Liver (tissue), 9 donors: ENCODE measurements around the gene MIR17HG. TPM values are rescaled to one million over a fixed set of nuclear protein-coding genes. Genes with fewer than 3 reads are reported as not detected.

ENCODE experiments used
- DNase-seq: peaks from one replicate; pipeline ENCODE4 v3.0.0-alpha.2; 2017; ENCODE audit warnings: low spot score
- H3K27ac ChIP-seq, 2 donors: one replicate each; pipeline ENCODE4 v1.7.0; 2013; ENCODE audit warnings: inconsistent platforms in 2 of 2, low read length in 2 of 2, control low read depth in 1 of 2, low read depth in 1 of 2, mild to moderate bottlenecking in 1 of 2
- H3K27me3 ChIP-seq, 4 donors: one replicate each; pipeline versions ENCODE4 v1.6.1 to v1.7.0; 2013; ENCODE audit warnings: low read length in 3 of 4, inconsistent platforms in 1 of 4, mild to moderate bottlenecking in 1 of 4, moderate library complexity in 1 of 4; ENCODE audit not compliant: control insufficient read depth in 4 of 4, insufficient read depth in 4 of 4
- H3K36me3 ChIP-seq, 4 donors: one replicate each; pipeline versions ENCODE4 v1.6.1 to v1.7.0; 2013; ENCODE audit warnings: low read length in 3 of 4, mild to moderate bottlenecking in 3 of 4, low read depth in 1 of 4, moderate library complexity in 1 of 4; ENCODE audit not compliant: control insufficient read depth in 4 of 4, insufficient read depth in 3 of 4
- H3K4me1 ChIP-seq, 4 donors: one replicate each; pipeline versions ENCODE4 v1.6.1 to v1.7.0; 2013; ENCODE audit warnings: low read length in 3 of 4, mild to moderate bottlenecking in 3 of 4, moderate library complexity in 1 of 4; ENCODE audit not compliant: control insufficient read depth in 4 of 4, insufficient read depth in 4 of 4
- H3K4me3 ChIP-seq, 3 donors: one replicate each; pipeline versions ENCODE4 v1.6.1 to v1.7.0; 2013; ENCODE audit warnings: low read length in 3 of 3, control low read depth in 1 of 3, low read depth in 1 of 3, mild to moderate bottlenecking in 1 of 3
- H3K9ac ChIP-seq, 2 donors: one replicate each; pipeline ENCODE4 v1.7.0; 2013; ENCODE audit warnings: low read length in 2 of 2, mild to moderate bottlenecking in 2 of 2, moderate library complexity in 2 of 2, control low read depth in 1 of 2, low read depth in 1 of 2
- H3K9me3 ChIP-seq, 4 donors: one replicate each; pipeline versions ENCODE4 v1.6.1 to v1.7.0; 2013; ENCODE audit warnings: low read length in 3 of 4; ENCODE audit not compliant: control insufficient read depth in 4 of 4
- CTCF ChIP-seq: fragments of 150-350 bp; IDR thresholded peaks from 2 replicates; pipeline ENCODE4 v1.5.1; 2017; ENCODE audit warnings: improper control_type of control experiment, low read depth, low read length; ENCODE audit not compliant: missing input control
- EGR1 ChIP-seq, 2 donors: IDR thresholded peaks; 2 replicates each; pipeline ENCODE4 v1.6.1; 2016 to 2018; ENCODE audit warnings: antibody characterized with exemption in 2 of 2, low read depth in 2 of 2
- FOXA1 ChIP-seq: IDR thresholded peaks from 2 replicates; pipeline ENCODE4 v1.6.1; 2016; ENCODE audit warnings: antibody characterized with exemption
- FOXA2 ChIP-seq: IDR thresholded peaks from 2 replicates; pipeline ENCODE4 v1.6.1; 2016; ENCODE audit warnings: antibody characterized with exemption
- GABPA ChIP-seq, 2 donors: IDR thresholded peaks in 1 of 2; conservative IDR thresholded peaks in 1 of 2; 2 replicates each; pipeline ENCODE4 v1.6.1; 2016; ENCODE audit warnings: antibody characterized with exemption in 2 of 2, mild to moderate bottlenecking in 1 of 2, moderate library complexity in 1 of 2
- HNF4A ChIP-seq, 2 donors: conservative IDR thresholded peaks; 2 replicates each; pipeline ENCODE4 v1.6.1; 2016; ENCODE audit warnings: antibody characterized with exemption in 2 of 2, mild to moderate bottlenecking in 2 of 2
- HNF4G ChIP-seq: IDR thresholded peaks from 2 replicates; pipeline ENCODE4 v1.6.1; 2016; ENCODE audit warnings: antibody characterized with exemption
- JUND ChIP-seq, 2 donors: IDR thresholded peaks; 2 replicates each; pipeline ENCODE4 v1.6.1; 2016; ENCODE audit warnings: antibody characterized with exemption in 2 of 2
- MAX ChIP-seq: IDR thresholded peaks from 2 replicates; pipeline ENCODE4 v1.6.1; 2016; ENCODE audit warnings: antibody characterized with exemption
- NR2F2 ChIP-seq: IDR thresholded peaks from 2 replicates; pipeline ENCODE4 v1.6.1; 2016; ENCODE audit warnings: antibody characterized with exemption
- RAD21 ChIP-seq, 2 donors: IDR thresholded peaks; 2 replicates each; pipeline ENCODE4 v1.6.1; 2016; ENCODE audit warnings: antibody characterized with exemption in 2 of 2, mild to moderate bottlenecking in 2 of 2
- REST ChIP-seq: IDR thresholded peaks from 2 replicates; pipeline ENCODE4 v1.6.1; 2016; ENCODE audit warnings: antibody characterized with exemption, mild to moderate bottlenecking
- RXRA ChIP-seq, 2 donors: IDR thresholded peaks; 2 replicates each; pipeline ENCODE4 v1.6.1; 2017 to 2018; ENCODE audit warnings: antibody characterized with exemption in 2 of 2, mild to moderate bottlenecking in 1 of 2
- SP1 ChIP-seq: IDR thresholded peaks from 2 replicates; pipeline ENCODE4 v1.6.1; 2018; ENCODE audit warnings: antibody characterized with exemption, mild to moderate bottlenecking
- TAF1 ChIP-seq: conservative IDR thresholded peaks from 2 replicates; pipeline ENCODE4 v1.6.1; 2016; ENCODE audit warnings: antibody characterized with exemption, mild to moderate bottlenecking
- YY1 ChIP-seq: IDR thresholded peaks from 2 replicates; pipeline ENCODE4 v1.6.1; 2016; ENCODE audit warnings: antibody characterized with exemption, mild to moderate bottlenecking
- ZBTB33 ChIP-seq: IDR thresholded peaks from 2 replicates; pipeline ENCODE4 v1.6.1; 2016; ENCODE audit warnings: antibody characterized with exemption
- WGBS: extraction: QIAGEN DNeasy Blood & Tissue Kit; methylation state at CpG from one replicate; pipeline ENCODE4 v1.1.7; 2013; 5-methylcytosine and 5-hydroxymethylcytosine counted together
- polyA plus RNA-seq, 2 donors: library from polyadenylated mRNA; stranded (reverse) in 1 of 2; unstranded in 1 of 2; fragments of 200-250 nt in 1 of 2; fragments of >200 nt in 1 of 2; fragmentation: Nextera tagmentation in 1 of 2; extraction: Ambion mirVana in 1 of 2; gene quantifications; one replicate each; pipeline versions ENCODE4 v1.2.1 to v1.2.3, GENCODE V29; 2013 to 2015
- total RNA-seq, 2 donors: library from RNA; depleted of rRNA; stranded (reverse); fragments of >200 nt; gene quantifications; one replicate each; pipeline ENCODE4 v1.2.3, GENCODE V29; 2014
- donor health status: healthy.
- donor health status: healthy.
- donor health status: healthy.
- donor health status: healthy.
- donor health status: healthy.

MIR17HG gene
- total and polyA plus RNA-seq, 4 donors = 0.27 to 7.7 (median 4.4) TPM

GRCh38 chr13:91323349-91323748 is 24.1 kb upstream of the MIR17HG start:
- Histone ChIP-seq H3K27me3 (no peaks in the 10 kb centered on the region), H3K4me1 (no peaks in the 10 kb centered on the region), H3K27ac (no peak overlapping the region), H3K9me3 (no peaks in the 10 kb centered on the region), H3K36me3 (no peaks in the 10 kb centered on the region), H3K4me3 (no peak overlapping the region), H3K9ac (no peak overlapping the region)
- no peak for TF ChIP-seq RXRA (IDR thresholded peaks at IDR 0.05)
- TF ChIP-seq HNF4A (conservative IDR thresholded peaks at IDR 0.05) = no peak
- no peak for TF ChIP-seq MAX
- no peak for TF ChIP-seq NR2F2
- no peak for TF ChIP-seq ZBTB33
- TF ChIP-seq RAD21 (IDR thresholded peaks at IDR 0.05) = no peak
- TF ChIP-seq YY1 = no peak
- TF ChIP-seq GABPA (IDR thresholded peaks at IDR 0.05 in 1 of 2, conservative IDR thresholded peaks at IDR 0.05 in 1 of 2) = no peak
- no peak for TF ChIP-seq HNF4G
- TF ChIP-seq FOXA2 = no peak
- no peak for TF ChIP-seq REST
- TF ChIP-seq TAF1 = no peak
- no peak for TF ChIP-seq JUND (IDR thresholded peaks at IDR 0.05)
- TF ChIP-seq EGR1 (IDR thresholded peaks at IDR 0.05; ENCODE audit: low read depth in 2 of 2) = no peak
- TF ChIP-seq CTCF = no peak
- no peak for DNase-seq
- 85% methylated on average over 3 of the region's 3 CpGs for WGBS

- H3K9me3 ChIP-seq = no peaks in the 10 kb centered on the region
- no peak overlapping the region for H3K9ac ChIP-seq
- no peaks in the 10 kb centered on the region for H3K4me1 ChIP-seq
- H3K4me3 ChIP-seq = no peak overlapping the region
- TF ChIP-seq HNF4A (conservative IDR thresholded peaks at IDR 0.05) (no peak), JUND (IDR thresholded peaks at IDR 0.05) (no peak), SP1 (no peak), GABPA (IDR thresholded peaks at IDR 0.05 in 1 of 2, conservative IDR thresholded peaks at IDR 0.05 in 1 of 2) (no peak), NR2F2 (no peak), TAF1 (no peak), RXRA (IDR thresholded peaks at IDR 0.05) (no peak), RAD21 (IDR thresholded peaks at IDR 0.05) (no peak), REST (no peak), FOXA1 (no peak), MAX (no peak)
- H3K27me3 ChIP-seq = no peaks in the 10 kb centered on the region
- no peak overlapping the region for H3K27ac ChIP-seq
- H3K36me3 ChIP-seq = no peaks in the 10 kb centered on the region
- WGBS = 82% methylated on average over 7 of the region's 7 CpGs
- DNase-seq = no peak
Measured at GRCh38 chr13:91326146-91326545, 21.3 kb upstream of the MIR17HG start.
